Panc1 (cell line): ENCODE measurements around the gene B4GALT6. TPM values are rescaled to one million over a fixed set of nuclear protein-coding genes. Genes with fewer than 3 reads are reported as not detected.

ENCODE experiments used
- ATAC-seq: fragments of 200-7000 bp; cut with Tn5 transposase; 2 replicates; pipeline ENCODE4 v1.9.1; 2020; ENCODE audit warnings: mild to moderate bottlenecking, moderate library complexity
- BruUV-seq: library from RNA; stranded (reverse); fragments of 400-500 nt; replicated peaks from 2 replicates; lab custom pipeline; 2021; lab: Mats Ljungman, UMichigan
- CTCF ChIA-PET: fragments of 300-600 bp; sonication (Branson Sonifier 250); formaldehyde crosslinking; loops from one replicate; lab custom pipeline; 2022; ENCODE audit warnings: antibody characterized with exemption; lab: Charles Lee
- POLR2A ChIA-PET: fragments of 300-600 bp; sonication (Branson Sonifier 250); formaldehyde crosslinking; loops from one replicate; lab custom pipeline; 2022; ENCODE audit warnings: antibody characterized with exemption; lab: Charles Lee
- DNase-seq: peaks from one replicate; pipeline ENCODE4 v3.0.0-alpha.2; 2010; ENCODE audit warnings: low read depth, low spot score
- H3K27ac ChIP-seq: 2 replicates; pipeline ENCODE4 v1.5.1; 2011; ENCODE audit warnings: mild to moderate bottlenecking, low read length, inconsistent platforms
- H3K27me3 ChIP-seq: fragments of 200-500 bp; sonication (Bioruptor generic); 2 replicates; pipeline ENCODE4 v1.6.0; 2014; ENCODE audit warnings: low read length, inconsistent platforms; ENCODE audit not compliant: control insufficient read depth, insufficient read depth
- H3K36me3 ChIP-seq: fragments of 200-500 bp; sonication (Bioruptor generic); 2 replicates; pipeline ENCODE4 v1.5.1; 2014; ENCODE audit warnings: inconsistent platforms, mild to moderate bottlenecking, low read length, moderate library complexity; ENCODE audit not compliant: control insufficient read depth, insufficient read depth
- H3K4me1 ChIP-seq: 2 replicates; pipeline ENCODE4 v1.5.1; 2011; ENCODE audit warnings: inconsistent platforms, mild to moderate bottlenecking, low read length, moderate library complexity; ENCODE audit not compliant: control insufficient read depth, insufficient read depth
- H3K4me3 ChIP-seq, 2 experiments: 2 replicates each; pipeline ENCODE4 v1.5.1; 2011 to 2012; ENCODE audit warnings: low read depth in 2 of 2, low read length in 2 of 2, mild to moderate bottlenecking in 2 of 2, inconsistent platforms in 1 of 2, moderate library complexity in 1 of 2
- H3K9me3 ChIP-seq: fragments of 200-500 bp; sonication (Bioruptor generic); 2 replicates; pipeline ENCODE4 v1.5.1; 2014; ENCODE audit warnings: low read depth, mild to moderate bottlenecking, inconsistent platforms, low read length, moderate library complexity; ENCODE audit not compliant: control insufficient read depth, insufficient read depth
- POLR2AphosphoS5 ChIP-seq: IDR thresholded peaks from 2 replicates; pipeline ENCODE4 v1.6.1; 2012; ENCODE audit warnings: mild to moderate bottlenecking, low read depth, low read length, moderate library complexity
- SIN3A ChIP-seq: IDR thresholded peaks from 2 replicates; pipeline ENCODE4 v1.6.1; 2012; ENCODE audit warnings: low read depth, mild to moderate bottlenecking, low read length, moderate library complexity, borderline replicate concordance; ENCODE audit not compliant: insufficient read depth
- TCF7L2 ChIP-seq: IDR thresholded peaks from 2 replicates; pipeline ENCODE4 v1.6.1; 2011; ENCODE audit warnings: mild to moderate bottlenecking, low read depth, low read length, inconsistent platforms
- in situ Hi-C: cut with HindIII; loops from 2 replicates; pipeline ENCODE4 v1.10.0; 2016; ENCODE audit warnings: low sequenced_read_pairs, low pct_unique_long_range_greater_than_20kb
- intact Hi-C: fragments of 100-400 bp; cut with micrococcal nuclease; formaldehyde crosslinking; loops from one replicate; pipeline ENCODE4 v1.10.0; 2022; ENCODE audit not compliant: unreplicated experiment
- total RNA-seq: library from RNA; stranded (reverse); gene quantifications from one replicate; pipeline ENCODE4 v1.2.1, GENCODE V29; 2021; ENCODE audit not compliant: unreplicated experiment
- TF ChIP-seq, protein P1 (sequence below): fragments of 450-650 bp; IDR thresholded peaks from 2 replicates; pipeline ENCODE4 v1.5.1; 2017; ENCODE audit warnings: mild to moderate bottlenecking
- TF ChIP-seq, protein P2 (sequence below), 2 experiments: IDR thresholded peaks; 2 replicates each; pipeline ENCODE4 v1.6.1; 2011 to 2012; ENCODE audit warnings: low read depth in 2 of 2, control low read depth in 1 of 2, low read length in 1 of 2, mild to moderate bottlenecking in 1 of 2, moderate library complexity in 1 of 2; ENCODE audit not compliant: insufficient read depth in 1 of 2

The B4GALT6 gene
- total RNA-seq, 1 experiment from 2014 or later: 36.3 TPM

DNA sequence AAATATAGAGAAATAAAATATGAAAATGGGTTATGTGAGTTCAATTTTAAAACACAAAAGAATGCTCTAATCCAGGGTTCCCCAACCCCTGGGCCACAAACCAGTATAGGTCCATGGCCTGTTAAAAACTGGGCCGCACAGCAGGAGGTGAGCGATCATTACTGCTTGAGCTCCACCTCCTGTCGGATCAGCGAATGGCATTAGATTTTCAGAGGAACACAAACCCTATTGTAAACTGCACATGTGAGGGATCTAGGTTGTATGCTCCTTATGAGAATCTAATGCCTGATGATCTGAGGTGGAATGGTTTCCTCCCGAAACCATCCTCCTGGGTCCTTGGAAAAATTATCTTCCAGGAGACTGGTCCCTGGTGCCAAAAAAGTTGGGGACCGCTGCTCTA lies 58.0 kb downstream of the B4GALT6 start:
- Histone ChIP-seq H3K4me3 (no peak overlapping the region), H3K27ac (no peak overlapping the region), H3K4me1 (no peaks in the 10 kb centered on the region), H3K9me3 (no peaks in the 10 kb centered on the region), H3K36me3 (no peaks in the 10 kb centered on the region; the same call in 1 of the 2 replicates), H3K27me3 (no peaks in the 10 kb centered on the region)
- no peak for DNase-seq
- TF ChIP-seq TCF7L2: no peak
- TF ChIP-seq, protein P1, sequence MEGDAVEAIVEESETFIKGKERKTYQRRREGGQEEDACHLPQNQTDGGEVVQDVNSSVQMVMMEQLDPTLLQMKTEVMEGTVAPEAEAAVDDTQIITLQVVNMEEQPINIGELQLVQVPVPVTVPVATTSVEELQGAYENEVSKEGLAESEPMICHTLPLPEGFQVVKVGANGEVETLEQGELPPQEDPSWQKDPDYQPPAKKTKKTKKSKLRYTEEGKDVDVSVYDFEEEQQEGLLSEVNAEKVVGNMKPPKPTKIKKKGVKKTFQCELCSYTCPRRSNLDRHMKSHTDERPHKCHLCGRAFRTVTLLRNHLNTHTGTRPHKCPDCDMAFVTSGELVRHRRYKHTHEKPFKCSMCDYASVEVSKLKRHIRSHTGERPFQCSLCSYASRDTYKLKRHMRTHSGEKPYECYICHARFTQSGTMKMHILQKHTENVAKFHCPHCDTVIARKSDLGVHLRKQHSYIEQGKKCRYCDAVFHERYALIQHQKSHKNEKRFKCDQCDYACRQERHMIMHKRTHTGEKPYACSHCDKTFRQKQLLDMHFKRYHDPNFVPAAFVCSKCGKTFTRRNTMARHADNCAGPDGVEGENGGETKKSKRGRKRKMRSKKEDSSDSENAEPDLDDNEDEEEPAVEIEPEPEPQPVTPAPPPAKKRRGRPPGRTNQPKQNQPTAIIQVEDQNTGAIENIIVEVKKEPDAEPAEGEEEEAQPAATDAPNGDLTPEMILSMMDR: 0 out of 2 replicates have a peak, but pooled peaks have one; percentile 6
- no peak for TF ChIP-seq SIN3A
- TF ChIP-seq POLR2AphosphoS5: no peak
- TF ChIP-seq, protein P2, sequence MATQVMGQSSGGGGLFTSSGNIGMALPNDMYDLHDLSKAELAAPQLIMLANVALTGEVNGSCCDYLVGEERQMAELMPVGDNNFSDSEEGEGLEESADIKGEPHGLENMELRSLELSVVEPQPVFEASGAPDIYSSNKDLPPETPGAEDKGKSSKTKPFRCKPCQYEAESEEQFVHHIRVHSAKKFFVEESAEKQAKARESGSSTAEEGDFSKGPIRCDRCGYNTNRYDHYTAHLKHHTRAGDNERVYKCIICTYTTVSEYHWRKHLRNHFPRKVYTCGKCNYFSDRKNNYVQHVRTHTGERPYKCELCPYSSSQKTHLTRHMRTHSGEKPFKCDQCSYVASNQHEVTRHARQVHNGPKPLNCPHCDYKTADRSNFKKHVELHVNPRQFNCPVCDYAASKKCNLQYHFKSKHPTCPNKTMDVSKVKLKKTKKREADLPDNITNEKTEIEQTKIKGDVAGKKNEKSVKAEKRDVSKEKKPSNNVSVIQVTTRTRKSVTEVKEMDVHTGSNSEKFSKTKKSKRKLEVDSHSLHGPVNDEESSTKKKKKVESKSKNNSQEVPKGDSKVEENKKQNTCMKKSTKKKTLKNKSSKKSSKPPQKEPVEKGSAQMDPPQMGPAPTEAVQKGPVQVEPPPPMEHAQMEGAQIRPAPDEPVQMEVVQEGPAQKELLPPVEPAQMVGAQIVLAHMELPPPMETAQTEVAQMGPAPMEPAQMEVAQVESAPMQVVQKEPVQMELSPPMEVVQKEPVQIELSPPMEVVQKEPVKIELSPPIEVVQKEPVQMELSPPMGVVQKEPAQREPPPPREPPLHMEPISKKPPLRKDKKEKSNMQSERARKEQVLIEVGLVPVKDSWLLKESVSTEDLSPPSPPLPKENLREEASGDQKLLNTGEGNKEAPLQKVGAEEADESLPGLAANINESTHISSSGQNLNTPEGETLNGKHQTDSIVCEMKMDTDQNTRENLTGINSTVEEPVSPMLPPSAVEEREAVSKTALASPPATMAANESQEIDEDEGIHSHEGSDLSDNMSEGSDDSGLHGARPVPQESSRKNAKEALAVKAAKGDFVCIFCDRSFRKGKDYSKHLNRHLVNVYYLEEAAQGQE (IDR thresholded peaks at IDR 0.05; ENCODE audit: insufficient read depth in 1 of 2, low read depth in 2 of 2, low read length in 1 of 2): no peak
- ChIA-PET CTCF (no interaction called here), POLR2A (no interaction called here)
- in situ Hi-C loops: no loop called here
- no peak for ATAC-seq
- no TSS peak for BruUV-seq
- intact Hi-C loops: no loop called here

DNA sequence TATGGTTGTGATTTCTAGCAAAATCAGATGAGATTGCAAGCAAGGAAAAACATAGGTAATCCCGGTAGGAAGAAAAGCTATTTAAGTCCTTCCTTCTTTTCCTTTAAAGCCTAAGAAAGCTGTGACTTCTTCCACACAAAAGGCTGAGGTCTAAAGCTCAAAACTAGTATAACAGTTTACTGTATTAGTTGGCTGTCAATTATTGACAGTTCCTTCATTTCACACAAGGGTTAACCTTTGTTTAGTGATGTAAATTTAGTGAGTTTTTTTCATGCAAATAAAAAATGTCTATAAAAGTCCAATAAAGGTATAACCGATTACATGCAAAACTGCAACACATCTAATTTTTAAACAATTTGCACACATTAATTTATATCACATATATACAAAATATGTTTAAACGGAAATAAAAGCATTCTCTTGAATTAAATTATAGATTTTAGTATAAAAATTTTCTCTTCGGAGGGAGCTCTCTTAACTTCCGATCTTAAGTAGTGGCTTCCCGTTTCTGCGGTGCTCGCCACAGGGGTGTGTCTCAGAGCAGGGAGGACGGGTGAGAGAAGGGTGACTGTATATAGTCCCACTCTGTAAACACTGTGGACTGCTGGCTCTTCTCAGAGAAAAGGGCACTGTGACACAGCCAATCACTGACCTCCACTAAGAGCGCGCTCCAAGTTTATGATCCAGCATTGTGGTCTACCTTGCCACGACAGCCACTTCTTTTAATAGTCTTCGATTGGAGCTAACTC lies 59.3 kb downstream of the B4GALT6 start:
- Histone ChIP-seq H3K27ac (no peak overlapping the region), H3K27me3 (no peaks in the 10 kb centered on the region), H3K36me3 (no peaks in the 10 kb centered on the region; the same call in 1 of the 2 replicates), H3K9me3 (no peaks in the 10 kb centered on the region), H3K4me1 (no peaks in the 10 kb centered on the region), H3K4me3 (no peak overlapping the region)
- CTCF ChIA-PET: no interaction called here
- ATAC-seq (no peak), DNase-seq (no peak)
- TF ChIP-seq, protein P2 (IDR thresholded peaks at IDR 0.05; ENCODE audit: insufficient read depth in 1 of 2, low read depth in 2 of 2, low read length in 1 of 2): no peak
- TF ChIP-seq POLR2AphosphoS5: no peak
- TF ChIP-seq TCF7L2: no peak
- TF ChIP-seq SIN3A: no peak
- TF ChIP-seq, protein P1: no peak
- TSS peak; percentile 72 for BruUV-seq
- POLR2A ChIA-PET: no interaction called here
- in situ Hi-C loops: no loop called here
- intact Hi-C loops: no loop called here
